ENCODE results near the gene TBXT.

The TBXT gene

DNA sequence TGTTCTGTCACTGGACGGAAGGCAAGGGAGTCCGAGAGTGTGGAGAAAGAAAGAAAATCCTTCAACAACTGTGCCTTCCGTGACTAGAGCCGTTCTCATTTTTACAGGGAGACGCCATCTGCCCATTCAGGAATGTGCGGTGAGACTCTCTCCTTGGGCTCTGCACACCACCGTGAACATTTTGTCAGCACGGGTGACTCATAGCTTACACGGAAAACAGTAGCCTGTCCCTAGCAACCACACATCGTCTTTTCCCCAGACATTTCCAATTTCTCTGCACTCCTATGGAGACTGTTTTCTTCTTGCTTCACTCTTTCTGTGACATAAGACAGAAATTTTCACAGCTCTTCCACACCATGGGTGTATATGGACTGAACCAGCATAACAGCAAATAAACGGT is 55.1 kb downstream of the TBXT start:
- DNase-seq: no peak

DNA sequence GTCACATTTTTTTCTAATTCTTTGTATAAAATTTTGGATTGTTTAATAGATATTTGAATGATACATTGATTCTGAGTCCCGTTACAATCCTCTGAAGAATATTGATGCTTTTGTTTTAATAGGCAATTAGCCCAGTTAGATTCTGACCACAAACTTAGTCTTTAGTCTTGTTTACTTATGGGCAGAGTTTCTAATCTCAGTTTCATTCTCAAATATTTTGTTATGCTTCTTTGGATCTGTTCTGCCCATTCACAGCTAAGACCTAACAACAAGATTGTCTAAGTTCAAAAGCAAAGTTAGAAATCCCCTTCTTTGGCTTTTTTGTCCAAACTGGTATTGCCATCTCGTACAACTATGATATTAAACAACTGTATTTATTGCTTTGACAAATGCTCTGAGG is 58.0 kb downstream of the TBXT start:
- DNase-seq: no peak
